Panc1 (cell line): ENCODE measurements around the gene MSGN1.

Experiments
- CTCF ChIP-seq: fragments of 450-650 bp; IDR thresholded peaks from 2 replicates; pipeline ENCODE4 v1.5.1; 2017; ENCODE audit warnings: mild to moderate bottlenecking
- POLR2AphosphoS5 ChIP-seq: IDR thresholded peaks from 2 replicates; pipeline ENCODE4 v1.6.1; 2012; ENCODE audit warnings: mild to moderate bottlenecking, low read depth, low read length, moderate library complexity
- REST ChIP-seq, 2 experiments: IDR thresholded peaks; 2 replicates each; pipeline ENCODE4 v1.6.1; 2011 to 2012; ENCODE audit warnings: low read depth in 2 of 2, control low read depth in 1 of 2, low read length in 1 of 2, mild to moderate bottlenecking in 1 of 2, moderate library complexity in 1 of 2; ENCODE audit not compliant: insufficient read depth in 1 of 2
- SIN3A ChIP-seq: IDR thresholded peaks from 2 replicates; pipeline ENCODE4 v1.6.1; 2012; ENCODE audit warnings: low read depth, mild to moderate bottlenecking, low read length, moderate library complexity, borderline replicate concordance; ENCODE audit not compliant: insufficient read depth

DNA sequence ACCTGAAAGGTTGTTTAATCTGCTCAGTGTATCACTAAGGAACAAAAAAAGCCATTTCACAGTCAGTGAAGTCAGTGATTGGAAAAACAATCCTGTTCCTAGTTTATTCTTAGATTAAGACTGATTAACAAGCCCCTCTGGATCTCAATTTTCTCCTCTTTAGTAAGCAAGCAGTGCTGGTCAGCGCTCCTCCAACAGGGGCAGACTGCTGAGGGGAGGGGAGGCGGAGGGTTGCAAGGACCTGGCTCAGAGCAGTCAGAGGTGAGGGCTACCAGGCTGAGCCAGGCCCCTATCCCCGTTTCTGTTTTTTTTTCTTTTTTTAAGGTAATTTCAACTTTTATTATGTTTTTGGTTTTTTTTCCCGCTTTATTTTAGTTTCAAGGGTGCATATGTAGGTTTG, 37.5 kb downstream of the MSGN1 start:
- no peak for TF ChIP-seq CTCF
- no peak for TF ChIP-seq POLR2AphosphoS5
- no peak for TF ChIP-seq REST (IDR thresholded peaks at IDR 0.05; ENCODE audit: insufficient read depth in 1 of 2, low read depth in 2 of 2, low read length in 1 of 2)
- TF ChIP-seq SIN3A, result no peak
